Measurements from ENCODE around the gene ANKRD1.

GRCh38 chr10:90865401-90865800 lies 55.5 kb downstream of the ANKRD1 start:
- TF ChIP-seq POLR2A (IDR thresholded peaks at IDR 0.05) (no peak), CTCF (IDR thresholded peaks at IDR 0.05) (peak in 3 of 7 experiments; percentile 4 to 15 (median 10))
